Spleen (tissue), 11 donors: ENCODE results near the gene DHDDS. TPM values are rescaled to one million over a fixed set of nuclear protein-coding genes. Genes with fewer than 3 reads are reported as not detected.
"Not testable (repeated sequence)": the region's sequence is repeated elsewhere in the genome, so short reads cannot be mapped to it uniquely, and the experiment has no call there.

Experiments
- DNase-seq: peaks from one replicate; pipeline ENCODE4 v3.0.0-alpha.2; 2020
- H3K27ac ChIP-seq, 8 donors: fragments of 200-600 bp; sonication (generic) in 7 of 8; 1 replicate in 4 of 8; 2 replicates in 4 of 8; pipeline versions ENCODE4 v1.5.0 to v1.8.0; 2016 to 2021; ENCODE audit warnings: inconsistent platforms in 4 of 8, mild to moderate bottlenecking in 4 of 8, moderate library complexity in 1 of 8
- H3K27me3 ChIP-seq, 7 donors: fragments of 200-600 bp; sonication (generic) in 6 of 7; replicated peaks in 1 of 7; 1 replicate in 4 of 7; 2 replicates in 3 of 7; pipeline versions ENCODE4 v1.5.0 to v1.8.0; 2016 to 2021; ENCODE audit warnings: inconsistent platforms in 3 of 7, mild to moderate bottlenecking in 1 of 7
- H3K36me3 ChIP-seq, 6 donors: fragments of 200-600 bp; sonication (generic) in 5 of 6; 1 replicate in 4 of 6; 2 replicates in 2 of 6; pipeline versions ENCODE4 v1.5.0 to v1.8.0; 2016 to 2021; ENCODE audit warnings: inconsistent platforms in 2 of 6
- H3K4me1 ChIP-seq, 6 donors: fragments of 200-600 bp; sonication (generic) in 5 of 6; 1 replicate in 3 of 6; 2 replicates in 3 of 6; pipeline versions ENCODE4 v1.5.0 to v1.8.0; 2016 to 2021; ENCODE audit warnings: inconsistent platforms in 3 of 6
- H3K4me3 ChIP-seq, 8 donors: fragments of 200-600 bp; sonication (generic) in 7 of 8; 1 replicate in 4 of 8; 2 replicates in 4 of 8; pipeline versions ENCODE4 v1.5.0 to v1.8.0; 2016 to 2021; ENCODE audit warnings: inconsistent platforms in 4 of 8, mild to moderate bottlenecking in 4 of 8, moderate library complexity in 2 of 8
- H3K9me3 ChIP-seq, 8 donors: fragments of 200-600 bp; sonication (generic) in 7 of 8; 1 replicate in 4 of 8; 2 replicates in 4 of 8; pipeline versions ENCODE4 v1.5.0 to v1.8.0; 2016 to 2021; ENCODE audit warnings: inconsistent platforms in 4 of 8
- POLR2A ChIP-seq, 3 donors: fragments of 450-650 bp; IDR thresholded peaks; one replicate each; pipeline ENCODE4 v1.5.1; 2017; ENCODE audit warnings: antibody characterized with exemption in 3 of 3, mild to moderate bottlenecking in 1 of 3
- POLR2AphosphoS5 ChIP-seq, 3 donors: sonication (generic); formaldehyde crosslinking; IDR thresholded peaks; one replicate each; pipeline ENCODE4 v1.5.1; 2017; ENCODE audit warnings: antibody characterized with exemption in 3 of 3
- WGBS, 5 donors: extraction: QIAGEN DNeasy Blood & Tissue Kit in 3 of 5; methylation state at CpG; one replicate each; pipeline versions ENCODE4 v1.1.5 to v1.1.7; 2013 to 2018; 5-methylcytosine and 5-hydroxymethylcytosine counted together
- intact Hi-C: fragments of 100-400 bp; cut with DNase I; formaldehyde crosslinking; loops from one replicate; pipeline ENCODE4 v1.15.0; 2023; ENCODE audit warnings: low total_unique reads
- polyA plus RNA-seq, 3 donors: library from polyadenylated mRNA; stranded (reverse); fragments of 200-250 nt; gene quantifications; one replicate each; pipeline ENCODE4 v1.2.1, GENCODE V29; 2013
- total RNA-seq, 7 donors: library from RNA; depleted of rRNA in 3 of 7; stranded (reverse); fragments of >200 nt in 3 of 7; fragmentation: NEBNext Ultra II Directional in 4 of 7; extraction: Animal tissue kit (Norgen Biotek cat#: 25700) in 4 of 7; gene quantifications; one replicate each; pipeline versions ENCODE4 v1.1.0 to v1.2.1, GENCODE V29; 2016 to 2021
- TF ChIP-seq, protein P1 (sequence below), 11 experiments: fragments of 200-600 bp in 7 of 11; fragments of 450-650 bp in 4 of 11; sonication (generic) in 4 of 11; IDR thresholded peaks in 8 of 11; conservative IDR thresholded peaks in 3 of 11; 1 replicate in 7 of 11; 2 replicates in 4 of 11; pipeline versions ENCODE4 v1.4.0 to v1.8.0; 2016 to 2021; ENCODE audit warnings: antibody characterized with exemption in 11 of 11, inconsistent platforms in 4 of 11, mild to moderate bottlenecking in 1 of 11
- donor health status: healthy with polysubstance abuse.
- donor health status: DM: no; HTN: no; CAD: no; lungs with moderate emphysema.
- donor health status: DM: no; HTN: no; CAD: no.
- donor health status: Bipolar disorder and iron deficiency.
- donor health status: healthy.
- donor health status: DM: no; HTN: no; CAD: no.
- donor health status: DM: yes; HTN: yes; CAD: no.

The DHDDS gene
- total and polyA plus RNA-seq, 10 donors: 11.1 to 48.8 (median 32.4) TPM

DNA sequence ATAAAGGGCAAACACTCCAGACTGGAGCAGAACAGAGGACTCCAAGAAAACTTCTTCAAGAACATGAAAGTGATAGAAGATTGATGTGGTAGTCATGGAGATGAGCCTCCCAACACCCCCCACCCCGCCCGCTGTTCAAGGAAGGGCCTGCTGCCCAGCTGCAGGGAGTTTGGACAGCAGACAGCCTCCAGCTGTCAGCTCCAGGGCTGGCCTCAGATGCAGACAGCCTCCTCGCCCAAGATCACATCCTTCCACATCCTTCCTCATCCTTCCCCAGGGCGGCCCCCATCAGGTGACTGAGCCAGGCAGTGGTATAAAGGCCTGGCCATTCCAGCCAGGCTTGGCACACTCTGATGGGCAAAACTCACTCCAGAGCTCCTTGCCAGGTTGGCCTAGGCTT is 64.7 kb downstream of the DHDDS start:
- no peak for DNase-seq
- intact Hi-C loops: loop anchor here (10.0 kb wide), 1 partner anchor 48 kb away; no protein-coding TSS in a partner anchor
- WGBS, 5 donors: 45 to 63% (median 52%) methylated on average over 2 to 4 of the region's 4 CpGs

DNA sequence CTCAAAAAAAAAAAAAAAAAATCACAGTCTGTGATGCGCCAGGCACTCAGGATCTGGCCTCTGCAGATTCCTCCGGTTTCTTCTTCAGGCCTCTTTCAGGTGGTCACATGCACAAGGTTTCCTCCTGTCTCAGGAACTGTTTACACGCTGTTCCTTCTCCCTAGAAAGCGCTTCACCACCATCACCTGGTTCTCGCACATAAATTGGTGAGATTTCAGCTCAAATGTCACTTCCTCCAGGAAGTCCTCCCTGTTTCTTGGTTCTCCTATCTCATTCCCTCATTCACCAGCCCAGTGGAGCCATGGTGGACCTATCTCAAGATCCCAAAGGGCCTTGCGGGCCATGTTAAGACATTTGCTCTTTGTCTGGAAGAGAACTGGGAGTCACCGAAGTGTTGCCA is 66.8 kb downstream of the DHDDS start:
- no peaks in the 10 kb centered on the region for H3K9me3 ChIP-seq
- H3K27me3 ChIP-seq: no peaks in the 10 kb centered on the region
- H3K4me1 ChIP-seq: peaks cover 8 to 36% (median 19%) of the 10 kb centered on the region in 6 donors
- DNase-seq: no peak
- H3K4me3 ChIP-seq: no peak overlapping the region
- TF ChIP-seq POLR2AphosphoS5 (IDR thresholded peaks at IDR 0.05): no peak
- TF ChIP-seq, protein P1, sequence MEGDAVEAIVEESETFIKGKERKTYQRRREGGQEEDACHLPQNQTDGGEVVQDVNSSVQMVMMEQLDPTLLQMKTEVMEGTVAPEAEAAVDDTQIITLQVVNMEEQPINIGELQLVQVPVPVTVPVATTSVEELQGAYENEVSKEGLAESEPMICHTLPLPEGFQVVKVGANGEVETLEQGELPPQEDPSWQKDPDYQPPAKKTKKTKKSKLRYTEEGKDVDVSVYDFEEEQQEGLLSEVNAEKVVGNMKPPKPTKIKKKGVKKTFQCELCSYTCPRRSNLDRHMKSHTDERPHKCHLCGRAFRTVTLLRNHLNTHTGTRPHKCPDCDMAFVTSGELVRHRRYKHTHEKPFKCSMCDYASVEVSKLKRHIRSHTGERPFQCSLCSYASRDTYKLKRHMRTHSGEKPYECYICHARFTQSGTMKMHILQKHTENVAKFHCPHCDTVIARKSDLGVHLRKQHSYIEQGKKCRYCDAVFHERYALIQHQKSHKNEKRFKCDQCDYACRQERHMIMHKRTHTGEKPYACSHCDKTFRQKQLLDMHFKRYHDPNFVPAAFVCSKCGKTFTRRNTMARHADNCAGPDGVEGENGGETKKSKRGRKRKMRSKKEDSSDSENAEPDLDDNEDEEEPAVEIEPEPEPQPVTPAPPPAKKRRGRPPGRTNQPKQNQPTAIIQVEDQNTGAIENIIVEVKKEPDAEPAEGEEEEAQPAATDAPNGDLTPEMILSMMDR (IDR thresholded peaks at IDR 0.05 in 8 of 11, conservative IDR thresholded peaks at IDR 0.05 in 3 of 11): no peak
- TF ChIP-seq POLR2A (IDR thresholded peaks at IDR 0.05): no peak
- no peak overlapping the region for H3K27ac ChIP-seq
- 70 to 89% (median 82%) methylated on average over 7 of the region's 7 CpGs for WGBS, 5 donors
- intact Hi-C loops: loop anchor here (10.0 kb wide), 1 partner anchor 46 kb away; no protein-coding TSS in a partner anchor
- H3K36me3 ChIP-seq: no peaks in the 10 kb centered on the region

More for the DNA sequence above, 64.7 kb downstream of the DHDDS start:
- TF ChIP-seq POLR2AphosphoS5 (IDR thresholded peaks at IDR 0.05): no peak
- TF ChIP-seq, protein P1 (IDR thresholded peaks at IDR 0.05 in 8 of 11, conservative IDR thresholded peaks at IDR 0.05 in 3 of 11): no peak
- no peak for TF ChIP-seq POLR2A (IDR thresholded peaks at IDR 0.05)
- H3K27me3 ChIP-seq: no peaks in the 10 kb centered on the region
- H3K36me3 ChIP-seq: no peaks in the 10 kb centered on the region
- no peak overlapping the region for H3K27ac ChIP-seq
- no peaks in the 10 kb centered on the region for H3K9me3 ChIP-seq
- peaks cover 7 to 30% (median 15%) of the 10 kb centered on the region in 6 donors for H3K4me1 ChIP-seq
- H3K4me3 ChIP-seq: no peak overlapping the region

DNA sequence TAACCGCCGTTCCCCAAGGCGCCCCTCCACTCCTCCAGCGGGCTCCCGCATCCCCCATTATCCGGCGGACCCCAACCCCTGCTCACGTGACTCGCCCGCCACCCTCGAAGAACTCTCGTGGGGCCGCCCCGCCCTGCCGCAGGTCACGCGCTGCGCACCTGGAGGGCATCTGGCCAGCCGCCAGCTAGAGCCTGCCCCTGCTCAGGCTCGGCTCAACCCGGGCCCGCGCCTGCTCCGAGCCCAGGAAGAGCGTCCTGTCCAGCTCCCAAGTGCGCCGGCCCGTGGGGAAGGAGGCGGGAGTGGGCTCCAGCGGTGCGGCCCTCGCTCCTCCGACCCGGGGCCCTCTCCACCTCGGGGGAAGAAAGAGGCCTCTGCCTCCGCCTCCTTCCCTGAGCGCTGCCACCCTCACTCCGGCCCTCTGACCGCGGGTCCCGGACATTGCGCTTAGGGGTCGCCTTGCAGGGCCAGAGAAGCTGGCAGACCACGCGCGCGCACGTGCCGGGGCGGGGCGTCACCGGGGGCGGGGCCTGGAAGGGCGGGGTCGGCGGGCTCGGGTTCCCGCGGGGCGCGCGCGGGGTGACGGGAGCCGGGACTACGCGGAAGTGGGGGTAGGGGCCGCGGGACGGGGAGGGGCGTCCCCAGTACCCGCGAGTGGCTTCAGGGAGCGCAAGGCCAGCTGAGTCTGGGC is 68.5 kb downstream of the DHDDS start:
- H3K4me1 ChIP-seq: peaks cover 8 to 36% (median 19%) of the 10 kb centered on the region in 6 donors
- no peaks in the 10 kb centered on the region for H3K9me3 ChIP-seq
- H3K36me3 ChIP-seq: no peaks in the 10 kb centered on the region
- DNase-seq: peak; percentile 98
- intact Hi-C loops: no loop called here
- WGBS, 5 donors: 0 to 1% (median 0%) methylated on average over 44 to 74 of the region's 74 CpGs
- no peaks in the 10 kb centered on the region for H3K27me3 ChIP-seq
- TF ChIP-seq POLR2A (IDR thresholded peaks at IDR 0.05): peak in 2 of 3 donors; percentile 16 to 33
- peak; percentile 90 to 93 (median 92) for TF ChIP-seq POLR2AphosphoS5 (IDR thresholded peaks at IDR 0.05)
- TF ChIP-seq, protein P1 (IDR thresholded peaks at IDR 0.05 in 8 of 11, conservative IDR thresholded peaks at IDR 0.05 in 3 of 11): peak in 5 of 11 experiments; percentile 14 to 43 (median 37)
- H3K27ac ChIP-seq: peak overlapping the region; percentile 94 to 98 (median 97)
- peak overlapping the region; percentile 68 to 96 (median 87) for H3K4me3 ChIP-seq

DNA sequence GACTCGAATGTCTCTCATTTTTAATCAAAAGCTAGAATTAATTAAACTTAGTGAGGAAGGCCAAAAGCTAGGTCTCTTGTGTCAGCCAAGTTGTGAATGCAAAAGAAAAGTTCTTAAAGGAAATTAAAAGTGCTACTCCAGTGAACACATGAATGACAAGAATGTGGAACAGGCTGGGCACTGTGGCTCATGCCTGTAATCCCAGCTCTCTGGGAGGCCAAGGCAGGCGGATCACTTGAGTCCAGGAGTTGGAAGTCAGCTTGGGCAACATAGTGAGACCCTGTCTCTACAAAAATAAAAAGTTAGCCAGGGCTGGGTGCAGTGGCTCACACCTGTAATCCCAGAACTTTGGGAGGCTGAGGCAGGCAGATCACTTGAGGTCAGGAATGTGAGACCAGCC is 78.6 kb downstream of the DHDDS start:
- H3K36me3 ChIP-seq, H3K4me1 ChIP-seq, H3K4me3 ChIP-seq, DNase-seq, H3K9me3 ChIP-seq, H3K27me3 ChIP-seq, H3K27ac ChIP-seq, intact Hi-C loops: not testable (repeated sequence)
- WGBS, 5 donors: 71 to 84% (median 75%) methylated on average over 2 of the region's 2 CpGs

DNA sequence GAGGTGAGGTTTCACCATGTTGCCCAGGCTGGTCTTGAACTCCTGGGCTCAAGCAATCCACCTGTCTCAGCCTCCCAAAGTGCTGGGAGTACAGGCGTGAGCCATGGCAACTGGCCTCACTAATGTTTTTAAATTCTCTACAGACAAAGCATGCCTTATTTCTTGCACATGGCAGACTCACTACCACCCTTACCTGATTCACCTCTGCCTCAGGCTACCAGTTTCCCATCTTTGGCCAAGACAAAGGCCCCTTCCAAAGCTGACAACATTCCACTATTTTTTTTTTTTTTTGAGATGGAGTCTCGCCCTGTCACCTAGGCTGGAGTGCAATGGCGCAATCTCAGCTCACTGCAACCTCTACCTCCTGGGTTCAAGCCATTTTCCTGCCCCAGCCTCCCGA is 83.7 kb downstream of the DHDDS start:
- H3K4me1 ChIP-seq, H3K4me3 ChIP-seq, H3K27ac ChIP-seq, intact Hi-C loops, H3K9me3 ChIP-seq, H3K27me3 ChIP-seq, DNase-seq, H3K36me3 ChIP-seq: not testable (repeated sequence)
- 79 to 94% (median 86%) methylated on average over 4 of the region's 4 CpGs for WGBS, 5 donors
